ENCODE measurements around the gene IGBP1.
"Not testable (repeated sequence)": the region's sequence is repeated elsewhere in the genome, so short reads cannot be mapped to it uniquely, and the experiment has no call there.

Gene IGBP1

DNA sequence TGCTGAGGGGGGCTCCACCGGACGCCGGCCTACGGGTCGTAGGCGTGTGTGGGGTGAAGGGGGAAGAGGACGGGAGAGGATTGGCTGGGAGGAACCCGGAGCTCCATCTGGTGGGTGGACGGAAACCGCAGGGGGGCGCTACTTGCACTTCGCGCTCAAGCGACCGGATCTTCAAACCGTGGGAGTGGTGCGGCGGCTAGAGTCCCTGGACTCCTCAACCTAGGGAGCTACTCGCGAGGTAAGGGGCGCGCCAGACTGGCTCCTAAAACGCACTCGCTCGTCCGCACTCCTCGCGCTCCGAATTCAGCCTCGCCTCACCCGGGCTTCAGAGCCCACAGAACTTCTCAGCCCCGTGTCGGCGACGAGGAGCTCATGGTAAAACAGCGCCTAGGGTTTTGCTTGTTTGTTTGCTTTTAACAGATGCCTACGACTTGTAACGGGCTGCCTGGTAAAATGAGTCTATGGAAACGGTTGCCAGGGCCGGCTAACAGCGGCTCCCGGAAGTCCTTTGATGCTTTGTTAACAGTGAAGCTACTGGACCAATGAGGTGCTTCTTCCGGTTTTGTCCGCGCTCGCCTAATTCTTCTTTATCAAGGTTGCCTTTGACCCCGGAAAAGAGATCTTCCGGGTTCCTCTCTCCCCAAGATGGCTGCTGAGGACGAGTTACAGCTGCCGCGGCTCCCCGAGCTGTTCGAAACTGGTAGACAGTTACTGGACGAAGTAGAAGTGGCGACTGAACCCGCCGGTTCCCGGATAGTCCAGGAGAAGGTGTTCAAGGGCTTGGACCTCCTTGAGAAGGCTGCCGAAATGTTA is at the start of gene IGBP1:
TSS of gene IGBP1 (plus strand) at position 145 of the 813 bp plus-strand sequence. CDS start at position 646, 501 bp downstream.
- DNase-seq: peak; percentile 21

DNA sequence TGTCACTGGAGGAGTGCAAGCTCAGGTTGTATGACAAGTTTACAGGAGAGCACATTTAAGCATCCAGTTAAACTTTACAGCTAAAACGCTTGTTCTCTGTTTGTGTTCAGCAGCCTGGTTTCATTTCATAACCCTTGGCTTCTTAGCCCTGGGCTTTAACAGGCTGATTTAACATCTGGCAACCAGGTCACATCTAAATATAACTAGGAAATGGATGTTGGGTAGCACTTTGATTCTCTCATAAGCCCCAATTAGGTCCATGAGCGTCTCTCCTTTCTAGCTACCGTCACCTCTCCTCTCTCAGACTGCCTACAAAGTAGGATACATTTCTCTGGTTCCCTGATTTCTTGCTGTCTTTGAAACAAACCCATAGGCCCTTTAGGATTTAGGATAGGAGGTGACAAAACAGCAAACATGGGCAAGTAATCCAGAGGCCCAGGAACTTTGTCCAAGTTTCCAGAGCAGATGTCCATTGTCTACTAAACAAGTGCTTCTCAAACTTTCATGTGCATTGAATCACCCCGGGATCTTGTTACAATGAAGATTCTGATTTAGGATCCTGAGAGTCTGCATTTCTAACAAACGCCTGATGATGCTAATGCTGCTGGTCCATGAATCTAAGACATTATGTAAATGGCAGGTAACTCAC is 48.5 kb upstream of the IGBP1 start:
- no peak for DNase-seq

- no peak for DNase-seq
These were observed 45.2 kb upstream of the IGBP1 start for GRCh38 chrX:70087857-70088630.

- no peak for DNase-seq
These were observed 44.5 kb upstream of the IGBP1 start for GRCh38 chrX:70088751-70089150.

DNA sequence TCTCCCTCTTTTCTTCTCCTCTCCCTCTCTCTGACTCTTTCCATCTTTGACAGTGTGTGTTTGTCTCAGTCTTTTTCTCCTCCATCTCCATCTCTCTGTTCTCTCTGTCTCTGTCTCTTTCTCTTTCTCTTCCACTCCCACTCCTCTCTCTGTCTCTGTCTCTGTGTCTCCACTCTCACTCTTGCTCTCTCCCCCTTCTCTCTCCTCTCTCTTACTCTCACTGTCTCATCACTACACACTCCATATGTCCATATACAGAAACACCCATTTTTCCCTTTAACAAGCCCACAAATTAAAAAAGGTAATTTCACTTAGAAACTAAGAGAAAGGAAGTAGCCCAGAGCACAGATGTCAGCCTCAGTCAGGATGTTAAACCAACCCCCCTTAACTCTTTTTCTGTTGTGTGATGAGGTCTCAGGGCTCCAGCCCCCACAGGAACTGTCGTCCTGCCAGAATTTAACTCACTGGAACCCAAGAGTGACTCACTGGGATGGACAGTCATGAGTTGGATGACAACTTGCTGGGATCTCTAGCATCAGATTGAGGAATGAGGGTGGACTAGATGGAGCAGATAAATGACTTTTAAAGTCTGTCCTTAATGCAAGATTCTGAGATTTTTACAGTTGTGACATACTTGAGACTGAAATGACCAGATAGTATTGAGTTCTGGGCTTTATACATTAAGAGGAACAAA is 43.5 kb upstream of the IGBP1 start:
- DNase-seq: no peak

DNA sequence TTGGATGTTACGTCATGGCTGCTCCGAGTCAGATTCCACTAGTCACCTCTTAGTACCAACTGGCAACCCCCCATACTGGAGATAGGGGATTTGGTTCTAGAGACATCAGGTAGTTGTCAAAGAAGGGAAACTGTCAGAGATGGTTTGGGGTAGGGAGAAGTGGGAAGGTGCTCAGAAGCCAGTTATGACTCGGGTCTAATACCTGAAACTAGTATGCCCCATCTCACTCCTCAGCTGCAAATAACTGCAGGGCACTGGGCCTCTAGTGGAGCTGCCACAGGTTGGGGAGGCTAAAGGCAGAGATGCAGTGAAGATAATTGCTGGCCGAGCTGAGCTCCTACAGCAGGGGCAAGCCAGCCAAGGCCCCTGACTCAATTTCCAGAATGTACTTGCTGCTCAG is 41.0 kb upstream of the IGBP1 start:
- DNase-seq: no peak

DNA sequence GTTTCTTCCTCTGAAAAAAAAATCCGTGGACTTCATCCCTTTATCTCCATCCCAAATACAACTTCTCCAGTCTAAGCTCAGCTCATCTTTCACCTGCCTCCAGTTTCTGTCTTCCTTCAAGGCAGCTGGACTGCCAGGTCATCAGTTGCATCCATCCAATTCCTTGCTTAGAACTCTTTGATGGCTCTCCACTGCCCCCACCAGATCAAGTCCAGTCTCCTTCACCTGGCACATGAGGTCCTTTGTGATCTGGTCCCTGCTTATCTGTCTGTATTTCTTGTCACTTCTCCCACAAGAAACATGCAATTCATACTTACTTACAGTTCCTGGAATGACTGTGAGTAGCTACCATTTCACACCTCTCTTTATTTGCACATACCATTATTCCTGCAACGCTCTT is 37.2 kb upstream of the IGBP1 start:
- DNase-seq: no peak

- no peak for DNase-seq
These were observed 28.0 kb upstream of the IGBP1 start for GRCh38 chrX:70105229-70105628.

- not testable (repeated sequence) for DNase-seq
These were observed 21.7 kb upstream of the IGBP1 start for GRCh38 chrX:70111436-70112026.

GRCh38 chrX:70117738-70118137 is 15.5 kb upstream of the IGBP1 start:
- no peak for DNase-seq

GRCh38 chrX:70123014-70123413 is 10.2 kb upstream of the IGBP1 start:
- not testable (repeated sequence) for DNase-seq

GRCh38 chrX:70124678-70125077 is 8.6 kb upstream of the IGBP1 start:
- DNase-seq: no peak

DNA sequence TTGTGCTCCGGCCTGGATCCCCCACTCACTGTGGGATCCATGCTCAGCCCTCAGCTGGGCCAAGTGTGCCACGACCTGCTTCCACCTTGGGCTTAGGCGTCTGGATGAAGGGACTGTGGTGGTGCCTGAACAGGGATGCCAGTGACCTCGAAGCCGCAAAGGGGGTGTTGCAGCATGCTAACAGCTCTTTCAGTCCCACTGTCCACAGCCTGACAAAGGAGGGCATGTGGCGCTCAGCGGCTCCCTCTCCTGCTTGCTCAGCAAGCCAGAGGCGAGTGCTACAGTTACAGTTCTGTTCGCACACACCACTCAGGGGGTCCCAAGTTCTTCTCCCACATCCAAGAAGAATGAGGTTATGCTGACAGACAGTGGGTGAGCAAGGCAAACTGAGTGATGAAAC is 5.2 kb upstream of the IGBP1 start:
- DNase-seq: no peak

DNA sequence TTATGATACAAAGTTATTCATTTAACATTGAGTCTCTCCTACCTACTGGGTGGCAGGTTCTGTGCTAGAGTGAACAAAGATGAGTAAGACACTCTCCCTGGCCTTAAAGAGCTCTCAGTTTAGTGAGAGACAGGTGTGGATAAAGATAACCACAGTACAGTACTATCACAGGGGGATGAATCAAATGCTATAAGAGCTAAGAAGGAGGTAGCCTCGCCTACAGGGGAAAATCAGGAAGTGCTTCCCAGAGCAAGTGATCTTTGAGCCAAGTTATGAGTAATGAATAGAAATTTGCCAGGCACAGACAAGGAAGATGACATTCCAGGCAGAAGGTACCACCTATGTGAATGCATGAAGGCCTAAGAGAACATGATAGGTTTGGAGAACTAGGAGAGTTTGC is 3.4 kb upstream of the IGBP1 start:
- no peak for DNase-seq

- no peak for DNase-seq
These were observed 1.0 kb upstream of the IGBP1 start for GRCh38 chrX:70132224-70132623.

- DNase-seq: no peak
These were observed 357 bp upstream of the IGBP1 start for GRCh38 chrX:70132877-70133302.

GRCh38 chrX:70134116-70134477 is 850 bp downstream of the IGBP1 start:
- no peak for DNase-seq

DNA sequence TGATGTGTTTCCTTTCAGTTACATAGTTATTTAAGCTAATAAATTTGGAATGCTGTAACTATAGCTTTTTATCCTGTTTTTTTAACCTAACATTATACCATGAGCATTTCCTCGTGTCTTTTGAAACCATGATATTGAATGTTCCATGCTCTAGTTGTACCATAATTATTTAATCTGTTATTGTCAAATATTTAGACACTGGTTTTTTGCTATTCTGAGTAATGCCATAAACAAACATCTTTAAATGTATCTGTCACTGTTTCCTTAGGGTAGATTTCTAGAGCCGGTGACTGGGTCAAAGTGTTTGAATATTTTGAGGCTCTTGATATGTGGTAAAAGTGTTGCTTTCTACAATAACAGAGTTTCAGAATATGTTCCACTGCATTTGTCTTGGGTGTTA is 5.4 kb downstream of the IGBP1 start:
- no peak for DNase-seq

DNA sequence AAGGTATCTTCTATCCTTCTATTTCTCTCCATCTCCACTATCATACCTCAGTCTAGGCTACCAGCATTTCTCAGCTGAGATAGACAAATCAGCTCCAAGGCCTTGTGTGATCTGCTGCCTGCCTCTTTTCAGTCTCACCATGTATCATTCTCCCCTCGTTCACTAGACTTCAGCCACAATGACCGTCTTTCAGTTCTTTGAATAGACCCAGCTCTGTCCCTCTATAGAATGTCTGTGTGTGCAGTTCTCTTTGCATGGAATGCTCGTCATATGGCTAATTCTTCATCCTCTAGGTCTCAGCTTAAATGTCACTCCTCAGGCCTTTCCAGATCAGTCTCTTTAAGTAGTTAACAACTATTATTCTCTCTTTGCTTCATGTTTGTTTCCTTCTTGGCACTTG is 6.5 kb downstream of the IGBP1 start:
- no peak for DNase-seq

DNA sequence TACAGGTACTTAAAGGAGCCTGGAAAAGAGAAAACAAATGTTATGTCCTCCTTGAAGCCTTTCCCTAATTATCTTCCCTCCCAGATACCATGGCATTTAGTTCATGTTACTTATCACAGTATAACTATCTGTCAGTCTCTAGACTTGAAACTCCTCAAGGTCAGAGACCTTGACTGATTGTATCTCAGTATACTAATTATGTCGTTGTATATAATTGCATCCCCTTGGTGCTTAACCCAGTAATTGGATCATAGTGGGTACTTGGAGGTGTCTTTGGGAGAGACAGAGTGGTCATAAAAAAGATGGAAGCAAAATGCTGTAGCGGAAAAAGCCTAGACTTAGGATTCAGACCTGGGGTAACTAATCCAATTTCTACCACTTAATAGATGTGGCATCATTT is 8.1 kb downstream of the IGBP1 start:
- no peak for DNase-seq

- DNase-seq: no peak
These were observed 33.6 kb downstream of the IGBP1 start for GRCh38 chrX:70166601-70167590.
